Ovary (tissue), 3 donors: ENCODE data around the gene FARP2.

Experiments
- CTCF ChIP-seq, 3 donors: fragments of 450-650 bp in 2 of 3; fragments of 200-600 bp in 1 of 3; IDR thresholded peaks; one replicate each; pipeline versions ENCODE4 v1.5.1 to v1.8.0; 2016 to 2022; ENCODE audit warnings: antibody characterized with exemption in 3 of 3, mild to moderate bottlenecking in 1 of 3
- POLR2A ChIP-seq: fragments of 450-650 bp; IDR thresholded peaks from one replicate; pipeline ENCODE4 v1.6.1; 2017; ENCODE audit warnings: antibody characterized with exemption, mild to moderate bottlenecking, moderate library complexity
- donor health status: DM: no; HTN: no; CAD: no.

DNA sequence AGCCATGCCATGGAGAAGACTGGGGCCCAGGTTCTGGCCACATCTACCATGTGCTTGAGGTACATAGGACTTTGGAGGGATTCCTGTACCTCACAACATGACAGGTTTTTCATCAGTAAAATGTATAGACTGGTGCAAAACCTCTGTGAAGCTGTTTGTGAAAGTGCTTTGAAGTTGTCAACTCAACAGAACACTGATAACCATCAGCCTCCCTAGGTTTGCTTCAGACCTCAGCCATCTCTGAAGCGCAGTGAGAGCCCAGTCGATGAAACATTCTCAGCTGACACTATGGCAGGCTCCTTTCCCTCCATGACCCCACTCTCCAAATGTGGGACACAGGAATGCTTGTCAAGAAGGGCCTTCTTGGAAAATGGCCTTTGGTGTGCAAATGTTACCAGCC, 113.7 kb downstream of the FARP2 start:
- TF ChIP-seq CTCF (IDR thresholded peaks at IDR 0.05) (no peak), POLR2A (no peak)
